ENCODE data around the gene ADK.
"Not testable (repeated sequence)": the region's sequence is repeated elsewhere in the genome, so short reads cannot be mapped to it uniquely, and the experiment has no call there.

ADK gene

GRCh38 chr10:74145133-74145532 is 5.9 kb upstream of the ADK start:
- Histone ChIP-seq H3K27me3 (ENCODE audit: low read depth, low read length) (no peaks in the 10 kb centered on the region), H3K4me1 (ENCODE audit: control insufficient read depth in 1 of 2, insufficient read depth in 2 of 2, low read length in 2 of 2) (peaks cover 3 to 31% of the 10 kb centered on the region in 2 donors), H3K4me3 (ENCODE audit: low read depth in 1 of 2, low read length in 2 of 2) (no peak overlapping the region), H3K9me3 (ENCODE audit: control insufficient read depth in 1 of 2, low read length in 2 of 2) (no peaks in the 10 kb centered on the region), H3K36me3 (ENCODE audit: control insufficient read depth in 1 of 2, insufficient read depth in 2 of 2, low read length in 2 of 2) (peaks cover 0 to 3% of the 10 kb centered on the region in 2 donors), H3K27ac (ENCODE audit: low read length) (no peak overlapping the region)

- H3K4me3 ChIP-seq (ENCODE audit: low read depth in 1 of 2, low read length in 2 of 2); H3K27ac ChIP-seq (ENCODE audit: low read length); H3K36me3 ChIP-seq (ENCODE audit: control insufficient read depth in 1 of 2, insufficient read depth in 2 of 2, low read length in 2 of 2); H3K9me3 ChIP-seq (ENCODE audit: control insufficient read depth in 1 of 2, low read length in 2 of 2); H3K27me3 ChIP-seq (ENCODE audit: low read depth, low read length): not testable (repeated sequence)
- H3K4me1 ChIP-seq (ENCODE audit: control insufficient read depth in 1 of 2, insufficient read depth in 2 of 2, low read length in 2 of 2): peaks cover 3 to 35% of the 10 kb centered on the region in 2 donors
Observed at GRCh38 chr10:74146980-74147379, 4.0 kb upstream of the ADK start.

DNA sequence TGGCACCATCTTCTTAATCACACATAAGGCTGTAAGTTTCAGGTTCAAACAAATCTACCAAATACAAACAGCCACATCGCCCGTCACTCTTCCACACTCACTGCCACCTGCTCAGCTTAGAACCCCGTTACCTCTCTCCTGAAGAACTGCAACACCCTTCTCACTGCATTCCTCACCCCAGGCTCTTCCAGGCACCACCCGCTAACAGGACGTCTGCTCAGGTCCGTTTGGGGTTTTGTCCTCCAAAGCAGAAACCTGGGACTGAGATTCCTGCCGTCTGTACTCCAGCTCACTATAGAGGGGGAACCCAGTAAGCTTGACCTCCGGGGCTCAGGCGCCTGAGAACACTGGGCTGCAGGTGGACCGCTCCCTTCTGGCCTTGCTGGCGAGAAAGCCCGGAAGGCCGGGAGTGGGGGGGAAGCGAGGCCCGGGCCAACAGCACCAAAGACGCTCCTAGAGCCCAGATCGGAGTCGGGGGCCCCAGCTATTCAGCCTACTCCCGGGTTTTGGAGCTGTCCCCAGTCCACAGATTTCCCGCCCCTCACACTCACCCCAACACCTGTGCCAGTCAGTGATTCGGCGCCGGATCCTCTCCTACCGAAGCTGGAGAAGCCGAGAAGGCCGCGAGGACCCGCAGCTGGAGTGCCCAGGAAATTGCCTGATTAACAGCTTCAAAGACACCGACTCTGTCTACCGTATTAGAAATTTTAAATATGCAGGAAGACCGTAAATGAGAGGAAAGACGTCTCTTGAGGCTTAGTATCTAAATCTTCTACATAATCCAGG is 624 bp upstream of the ADK start, which contains the start of gene AP3M1:
TSS of gene AP3M1 (minus strand) at position 625 of the 786 bp plus-strand sequence. CDS start 12,449 bp downstream, outside the sequence.
- H3K27ac ChIP-seq (ENCODE audit: low read length): peak within 1 kb of the TSS; percentile 94
- peaks cover 3 to 47% of the 10 kb centered on the region in 2 donors for H3K4me1 ChIP-seq (ENCODE audit: control insufficient read depth in 1 of 2, insufficient read depth in 2 of 2, low read length in 2 of 2)
- no peaks in the 10 kb centered on the region for H3K9me3 ChIP-seq (ENCODE audit: control insufficient read depth in 1 of 2, low read length in 2 of 2)

GRCh38 chr10:74151879-74152722 is 1.1 kb downstream of the ADK start:
- peak overlapping the region; percentile 94 for H3K27ac ChIP-seq (ENCODE audit: low read length)
- H3K4me1 ChIP-seq (ENCODE audit: control insufficient read depth in 1 of 2, insufficient read depth in 2 of 2, low read length in 2 of 2): peaks cover 3 to 39% of the 10 kb centered on the region in 2 donors
- H3K4me3 ChIP-seq (ENCODE audit: low read depth in 1 of 2, low read length in 2 of 2): peak overlapping the region; percentile 73 to 97
- H3K36me3 ChIP-seq (ENCODE audit: control insufficient read depth in 1 of 2, insufficient read depth in 2 of 2, low read length in 2 of 2): no peaks in the 10 kb centered on the region
- H3K27me3 ChIP-seq (ENCODE audit: low read depth, low read length): no peaks in the 10 kb centered on the region
- no peaks in the 10 kb centered on the region for H3K9me3 ChIP-seq (ENCODE audit: control insufficient read depth in 1 of 2, low read length in 2 of 2)

More for the DNA sequence above, 624 bp upstream of the ADK start, which contains the start of gene AP3M1:
- peak within 1 kb of the TSS; percentile 73 to 97 for H3K4me3 ChIP-seq (ENCODE audit: low read depth in 1 of 2, low read length in 2 of 2)
- H3K36me3 ChIP-seq (ENCODE audit: control insufficient read depth in 1 of 2, insufficient read depth in 2 of 2, low read length in 2 of 2): peaks cover 0 to 3% of the 10 kb centered on the region in 2 donors
- no peaks in the 10 kb centered on the region for H3K27me3 ChIP-seq (ENCODE audit: low read depth, low read length)

GRCh38 chr10:74153123-74153522 is 2.1 kb downstream of the ADK start:
- Histone ChIP-seq H3K9me3 (ENCODE audit: control insufficient read depth in 1 of 2, low read length in 2 of 2) (no peaks in the 10 kb centered on the region), H3K27ac (ENCODE audit: low read length) (peak overlapping the region; percentile 2), H3K36me3 (ENCODE audit: control insufficient read depth in 1 of 2, insufficient read depth in 2 of 2, low read length in 2 of 2) (no peaks in the 10 kb centered on the region), H3K4me3 (ENCODE audit: low read depth in 1 of 2, low read length in 2 of 2) (no peak overlapping the region), H3K27me3 (ENCODE audit: low read depth, low read length) (no peaks in the 10 kb centered on the region), H3K4me1 (ENCODE audit: control insufficient read depth in 1 of 2, insufficient read depth in 2 of 2, low read length in 2 of 2) (peaks cover 3 to 40% of the 10 kb centered on the region in 2 donors)

DNA sequence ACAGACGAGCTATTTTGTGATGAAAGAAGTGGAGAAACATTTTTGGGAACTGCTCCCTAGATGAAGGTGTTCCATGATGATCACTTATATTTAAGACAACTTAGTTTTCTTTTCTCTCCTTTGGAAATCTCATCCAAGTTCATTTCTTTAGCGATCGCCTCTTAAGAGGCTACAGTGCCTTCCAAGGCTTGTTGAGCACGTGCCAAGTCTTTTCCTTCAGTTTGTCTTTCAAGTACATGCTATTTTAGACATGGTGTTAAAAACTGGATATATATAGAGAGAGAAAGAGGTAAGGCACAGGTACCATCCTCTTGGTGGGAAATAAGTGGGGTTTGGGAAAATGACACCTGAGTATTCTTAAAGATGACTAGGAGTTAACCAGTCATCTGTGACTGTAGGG is 2.7 kb downstream of the ADK start:
- Histone ChIP-seq H3K27ac (ENCODE audit: low read length) (peak overlapping the region; percentile 2), H3K36me3 (ENCODE audit: control insufficient read depth in 1 of 2, insufficient read depth in 2 of 2, low read length in 2 of 2) (no peaks in the 10 kb centered on the region), H3K27me3 (ENCODE audit: low read depth, low read length) (no peaks in the 10 kb centered on the region), H3K4me3 (ENCODE audit: low read depth in 1 of 2, low read length in 2 of 2) (no peak overlapping the region), H3K9me3 (ENCODE audit: control insufficient read depth in 1 of 2, low read length in 2 of 2) (no peaks in the 10 kb centered on the region), H3K4me1 (ENCODE audit: control insufficient read depth in 1 of 2, insufficient read depth in 2 of 2, low read length in 2 of 2) (peaks cover 3 to 39% of the 10 kb centered on the region in 2 donors)

GRCh38 chr10:74156919-74157289 is 5.9 kb downstream of the ADK start:
- H3K4me1 ChIP-seq (ENCODE audit: control insufficient read depth in 1 of 2, insufficient read depth in 2 of 2, low read length in 2 of 2): peaks cover 0 to 24% of the 10 kb centered on the region in 2 donors
- no peak overlapping the region for H3K4me3 ChIP-seq (ENCODE audit: low read depth in 1 of 2, low read length in 2 of 2)
- H3K36me3 ChIP-seq (ENCODE audit: control insufficient read depth in 1 of 2, insufficient read depth in 2 of 2, low read length in 2 of 2): no peaks in the 10 kb centered on the region
- no peak overlapping the region for H3K27ac ChIP-seq (ENCODE audit: low read length)
- no peaks in the 10 kb centered on the region for H3K27me3 ChIP-seq (ENCODE audit: low read depth, low read length)
- H3K9me3 ChIP-seq (ENCODE audit: control insufficient read depth in 1 of 2, low read length in 2 of 2): no peaks in the 10 kb centered on the region

DNA sequence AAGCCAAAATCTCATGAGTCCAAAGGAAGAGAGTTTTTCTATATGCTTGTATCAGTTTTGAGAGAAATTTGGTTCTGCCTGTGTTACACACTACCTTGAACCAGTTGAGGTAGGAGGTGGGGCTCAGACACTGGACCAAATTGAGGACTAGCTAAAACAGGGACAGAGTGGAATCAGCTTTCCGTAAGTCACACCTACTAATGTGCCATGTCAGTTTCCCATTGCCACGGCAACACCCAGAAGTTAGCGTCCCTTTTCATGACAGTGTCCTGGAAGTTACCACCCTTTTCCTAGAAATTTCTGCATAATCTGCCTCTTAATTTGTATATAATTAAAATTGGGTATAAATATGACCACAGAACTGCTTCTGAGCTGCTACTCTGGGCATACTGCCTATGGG is 9.0 kb downstream of the ADK start:
- Histone ChIP-seq H3K9me3 (ENCODE audit: control insufficient read depth in 1 of 2, low read length in 2 of 2) (no peaks in the 10 kb centered on the region), H3K27ac (ENCODE audit: low read length) (no peak overlapping the region), H3K4me3 (ENCODE audit: low read depth in 1 of 2, low read length in 2 of 2) (no peak overlapping the region), H3K27me3 (ENCODE audit: low read depth, low read length) (no peaks in the 10 kb centered on the region), H3K36me3 (ENCODE audit: control insufficient read depth in 1 of 2, insufficient read depth in 2 of 2, low read length in 2 of 2) (no peaks in the 10 kb centered on the region), H3K4me1 (ENCODE audit: control insufficient read depth in 1 of 2, insufficient read depth in 2 of 2, low read length in 2 of 2) (peaks cover 0 to 6% of the 10 kb centered on the region in 2 donors)

- H3K4me1 ChIP-seq (ENCODE audit: control insufficient read depth in 1 of 2, insufficient read depth in 2 of 2, low read length in 2 of 2): no peaks in the 10 kb centered on the region
- no peaks in the 10 kb centered on the region for H3K27me3 ChIP-seq (ENCODE audit: low read depth, low read length)
- no peaks in the 10 kb centered on the region for H3K9me3 ChIP-seq (ENCODE audit: control insufficient read depth in 1 of 2, low read length in 2 of 2)
- H3K4me3 ChIP-seq (ENCODE audit: low read depth in 1 of 2, low read length in 2 of 2): no peak overlapping the region
- no peak overlapping the region for H3K27ac ChIP-seq (ENCODE audit: low read length)
- H3K36me3 ChIP-seq (ENCODE audit: control insufficient read depth in 1 of 2, insufficient read depth in 2 of 2, low read length in 2 of 2): no peaks in the 10 kb centered on the region
Observed at GRCh38 chr10:74163319-74164068, 12.5 kb downstream of the ADK start.

DNA sequence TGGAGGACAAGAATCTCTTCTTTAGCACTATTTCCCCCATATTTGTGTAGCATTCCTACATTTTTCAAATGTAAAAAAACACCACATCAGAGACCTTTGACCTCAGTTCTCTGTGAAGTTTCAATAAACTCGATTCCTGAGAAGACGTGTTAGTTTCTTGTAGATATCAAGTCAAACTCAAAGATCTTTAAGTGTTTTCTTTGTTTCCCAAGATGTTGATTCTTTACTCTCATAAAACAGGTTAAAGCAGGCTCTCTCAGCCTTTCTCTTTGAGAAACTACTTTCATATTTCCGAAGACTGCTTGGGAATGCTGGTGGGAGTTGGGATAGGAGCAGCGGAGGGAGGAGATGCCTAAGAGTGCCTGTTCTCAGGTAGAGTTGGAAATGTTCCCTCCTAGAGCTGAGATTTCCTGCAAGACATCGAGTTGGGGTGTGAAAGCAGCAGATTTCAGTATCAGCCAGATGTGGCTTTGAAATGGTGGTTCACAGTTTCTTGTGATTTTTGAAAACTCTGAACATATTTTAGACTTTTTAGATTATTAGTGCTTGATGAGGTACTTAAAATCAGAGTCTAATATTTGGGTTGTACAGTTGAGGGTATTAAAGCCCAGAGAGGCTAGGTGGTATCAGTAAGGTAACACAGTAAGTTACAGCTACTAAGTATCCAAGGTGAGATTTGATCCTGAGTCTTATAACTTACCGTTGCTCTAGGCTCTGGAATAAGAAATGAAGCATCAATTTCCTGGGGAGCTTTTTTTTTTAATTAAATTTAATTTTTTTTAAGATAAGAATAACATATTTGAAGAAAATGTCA is 13.9 kb downstream of the ADK start:
- Histone ChIP-seq H3K4me1 (ENCODE audit: control insufficient read depth in 1 of 2, insufficient read depth in 2 of 2, low read length in 2 of 2) (no peaks in the 10 kb centered on the region), H3K9me3 (ENCODE audit: control insufficient read depth in 1 of 2, low read length in 2 of 2) (no peaks in the 10 kb centered on the region), H3K36me3 (ENCODE audit: control insufficient read depth in 1 of 2, insufficient read depth in 2 of 2, low read length in 2 of 2) (no peaks in the 10 kb centered on the region), H3K4me3 (ENCODE audit: low read depth in 1 of 2, low read length in 2 of 2) (no peak overlapping the region), H3K27me3 (ENCODE audit: low read depth, low read length) (no peaks in the 10 kb centered on the region), H3K27ac (ENCODE audit: low read length) (no peak overlapping the region)
